GM23338 (cell line): ENCODE data around the gene CDC42SE1. TPM values are rescaled to one million over a fixed set of nuclear protein-coding genes. Genes with fewer than 3 reads are reported as not detected.
A peak's percentile ranks its signal among the peaks of the same experiment; 100 is the strongest.

ENCODE experiments used
- ATAC-seq: fragments of 200-7000 bp; cut with Tn5 transposase; 3 replicates; pipeline ENCODE4 v1.9.1; 2020
- DNase-seq: peaks from one replicate; pipeline ENCODE4 v3.0.0-alpha.2; 2015; ENCODE audit warnings: low spot score
- H2AFZ ChIP-seq: fragments of 200-600 bp; sonication (generic); 2 replicates; pipeline ENCODE4 v1.8.0; 2016; ENCODE audit warnings: antibody characterized with exemption, mild to moderate bottlenecking, moderate library complexity
- H3F3A ChIP-seq: fragments of 200-600 bp; sonication (generic); replicated peaks from 2 replicates; pipeline ENCODE4 v1.8.0; 2017; ENCODE audit warnings: antibody characterized with exemption, mixed run types, low read depth
- H3K27ac ChIP-seq: fragments of 200-600 bp; sonication (generic); 2 replicates; pipeline ENCODE4 v1.6.1; 2016; ENCODE audit warnings: low read depth
- H3K27me3 ChIP-seq: fragments of 200-600 bp; sonication (generic); 2 replicates; pipeline ENCODE4 v1.8.0; 2016; ENCODE audit warnings: mild to moderate bottlenecking, mixed run types, moderate library complexity; ENCODE audit not compliant: insufficient read depth
- H3K36me3 ChIP-seq: fragments of 200-600 bp; sonication (generic); 2 replicates; pipeline ENCODE4 v1.8.0; 2016; ENCODE audit warnings: mild to moderate bottlenecking; ENCODE audit not compliant: insufficient read depth
- H3K4me1 ChIP-seq: fragments of 200-600 bp; sonication (generic); 2 replicates; pipeline ENCODE4 v1.8.0; 2016; ENCODE audit warnings: mild to moderate bottlenecking, moderate library complexity; ENCODE audit not compliant: insufficient read depth
- H3K4me2 ChIP-seq: fragments of 200-600 bp; sonication (generic); 2 replicates; pipeline ENCODE4 v1.7.1; 2017; ENCODE audit warnings: mixed run types
- H3K4me3 ChIP-seq: fragments of 200-600 bp; sonication (generic); 2 replicates; pipeline ENCODE4 v1.6.1; 2016; ENCODE audit warnings: mixed run types
- H3K79me2 ChIP-seq: fragments of 200-600 bp; sonication (generic); replicated peaks from 2 replicates; pipeline ENCODE4 v1.8.0; 2017; ENCODE audit warnings: mild to moderate bottlenecking; ENCODE audit not compliant: insufficient read depth
- H3K9me2 ChIP-seq: fragments of 200-600 bp; sonication (generic); 2 replicates; pipeline ENCODE4 v1.8.0; 2017; ENCODE audit not compliant: insufficient read depth
- H4K20me1 ChIP-seq: fragments of 200-600 bp; sonication (generic); replicated peaks from 2 replicates; pipeline ENCODE4 v1.8.0; 2017; ENCODE audit warnings: mild to moderate bottlenecking; ENCODE audit not compliant: insufficient read depth
- H3K27ac Mint-ChIP-seq: 2 replicates; pipeline ENCODE4 v1.8.0; 2020; ENCODE audit warnings: inconsistent platforms, mild to moderate bottlenecking, moderate library complexity, mixed read lengths
- H3K27me3 Mint-ChIP-seq: 3 replicates; pipeline ENCODE4 v1.8.0; 2022; ENCODE audit warnings: low read depth, mild to moderate bottlenecking, moderate library complexity, mixed read lengths, inconsistent platforms; ENCODE audit not compliant: insufficient read depth, poor library complexity
- H3K36me3 Mint-ChIP-seq: 3 replicates; pipeline ENCODE4 v1.8.0; 2021; ENCODE audit warnings: low read depth, mild to moderate bottlenecking, inconsistent platforms, moderate library complexity, mixed read lengths
- H3K4me1 Mint-ChIP-seq: 3 replicates; pipeline ENCODE4 v1.8.0; 2020; ENCODE audit warnings: mild to moderate bottlenecking, inconsistent platforms, mixed read lengths
- H3K4me3 Mint-ChIP-seq: 3 replicates; pipeline ENCODE4 v1.8.0; 2021; ENCODE audit warnings: moderate library complexity, mild to moderate bottlenecking, inconsistent platforms, mixed read lengths
- H3K9me3 Mint-ChIP-seq: 3 replicates; pipeline ENCODE4 v1.8.0; 2020; ENCODE audit warnings: moderate library complexity, mild to moderate bottlenecking, inconsistent platforms, mixed read lengths
- EZH2 ChIP-seq: fragments of 200-600 bp; sonication (generic); IDR thresholded peaks from one replicate; pipeline ENCODE4 v1.8.0; 2017; ENCODE audit warnings: antibody characterized with exemption, mild to moderate bottlenecking, low read depth; ENCODE audit not compliant: unreplicated experiment
- JUNB ChIP-seq: IDR thresholded peaks from one replicate; pipeline ENCODE4 v1.6.1; 2016; ENCODE audit warnings: antibody characterized with exemption; ENCODE audit not compliant: unreplicated experiment
- NANOG ChIP-seq: IDR thresholded peaks from 2 replicates; pipeline ENCODE4 v1.6.1; 2016; ENCODE audit warnings: antibody characterized with exemption, borderline replicate concordance
- ZNF114 ChIP-seq: fragments of 250-450 bp; sonication (Bioruptor Pico); IDR thresholded peaks from 2 replicates; pipeline ENCODE4 v1.5.0; 2020; ENCODE audit warnings: mild to moderate bottlenecking, moderate library complexity
- ZNF331 ChIP-seq: fragments of 250-450 bp; sonication (Bioruptor Pico); IDR thresholded peaks from 2 replicates; pipeline ENCODE4 v1.5.0; 2020; ENCODE audit warnings: low read depth, mild to moderate bottlenecking, moderate library complexity
- polyA plus RNA-seq: library from polyadenylated mRNA; unstranded; fragments of >200 nt; fragmentation: Nextera tagmentation; extraction: Ambion mirVana; gene quantifications from 2 replicates; pipeline ENCODE4 v1.2.1, GENCODE V29; 2016
- total RNA-seq: library from RNA; depleted of rRNA; stranded (reverse); fragments of >200 nt; shearing (Covaris generic); gene quantifications from 2 replicates; pipeline ENCODE4 v1.2.3, GENCODE V29; 2014
- TF ChIP-seq, protein P1 (sequence below): IDR thresholded peaks from one replicate; pipeline ENCODE4 v1.6.1; 2018; ENCODE audit warnings: antibody characterized with exemption; ENCODE audit not compliant: unreplicated experiment

CDC42SE1 gene
- total and polyA plus RNA-seq, 2 experiments from 2014 or later = 18.3 to 49.1 TPM

DNA sequence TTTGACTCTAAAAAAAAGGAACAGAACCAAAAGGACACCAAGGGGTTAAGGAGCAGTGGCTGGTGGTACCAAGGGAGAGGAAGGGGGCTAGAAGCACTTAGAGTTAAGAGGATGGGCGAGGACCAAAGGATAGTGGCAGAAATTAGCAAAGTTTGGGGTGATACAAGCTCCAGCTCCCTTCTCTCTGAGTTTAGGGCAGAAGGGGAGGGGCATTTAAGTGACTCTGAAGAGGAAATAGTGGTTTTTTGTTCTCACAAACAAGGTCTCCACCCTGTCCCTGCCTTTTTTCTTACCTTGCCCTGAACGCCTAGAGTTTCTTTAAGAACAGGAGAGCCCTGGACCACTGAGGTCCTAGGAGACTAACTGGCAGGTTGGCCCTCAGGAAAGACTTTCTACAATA lies 3.3 kb downstream of the CDC42SE1 start:
- TF ChIP-seq EZH2 = no peak
- H3F3A ChIP-seq = peaks cover 32% of the 10 kb centered on the region; the same call in 1 of the 2 replicates
- ATAC-seq (no peak), DNase-seq (no peak)
- Mint-ChIP-seq H3K27me3 (peaks cover 18% of the 10 kb centered on the region), H3K4me1 (peaks cover 25% of the 10 kb centered on the region), H3K4me3 (no peak overlapping the region; the same call in 2 of the 3 replicates), H3K36me3 (peaks cover 68% of the 10 kb centered on the region), H3K27ac (peak overlapping the region; percentile 24; the same call in 1 of the 2 replicates), H3K9me3 (no peaks in the 10 kb centered on the region; the same call in 2 of the 3 replicates)
- no peak overlapping the region for H3K4me2 ChIP-seq
- peaks cover 30% of the 10 kb centered on the region for H4K20me1 ChIP-seq
- peaks cover 51% of the 10 kb centered on the region for H3K79me2 ChIP-seq
- no peaks in the 10 kb centered on the region for H3K27me3 ChIP-seq
- H3K27ac ChIP-seq = 0 out of 2 replicates have a peak overlapping the region, but pooled peaks have one; percentile 86
- H3K9me2 ChIP-seq = no peaks in the 10 kb centered on the region
- no peak overlapping the region for H2AFZ ChIP-seq
- H3K4me3 ChIP-seq = no peak overlapping the region
- peaks cover 43% of the 10 kb centered on the region for H3K36me3 ChIP-seq
- H3K4me1 ChIP-seq = peaks cover 20% of the 10 kb centered on the region

DNA sequence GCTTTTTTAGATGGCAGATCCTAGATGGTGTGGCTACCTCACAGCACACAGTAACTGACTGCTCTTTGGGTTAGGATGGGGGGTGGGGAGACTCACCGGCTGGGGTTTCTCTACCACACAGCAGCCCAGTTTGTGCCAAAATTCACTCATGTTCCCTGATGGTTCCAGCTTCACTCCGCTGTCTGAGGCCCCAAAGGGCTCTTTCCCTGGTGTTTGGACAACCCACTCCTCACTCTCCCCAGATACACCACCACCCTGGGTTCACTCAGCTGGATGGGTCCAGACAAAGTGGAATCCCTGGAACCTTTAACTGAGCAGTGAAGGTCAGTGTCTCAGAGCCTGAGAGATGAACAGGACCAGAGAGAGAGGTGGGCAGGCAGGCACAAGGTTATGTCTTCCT lies 3.8 kb downstream of the CDC42SE1 start:
- Mint-ChIP-seq H3K27me3 (peaks cover 14% of the 10 kb centered on the region), H3K27ac (no peak overlapping the region), H3K4me3 (no peak overlapping the region), H3K36me3 (peaks cover 68% of the 10 kb centered on the region), H3K9me3 (no peaks in the 10 kb centered on the region; the same call in 2 of the 3 replicates), H3K4me1 (peaks cover 25% of the 10 kb centered on the region)
- ATAC-seq (no peak), DNase-seq (no peak)
- peaks cover 46% of the 10 kb centered on the region for H3K36me3 ChIP-seq
- H3K79me2 ChIP-seq = peaks cover 46% of the 10 kb centered on the region
- no peak overlapping the region for H2AFZ ChIP-seq
- H3K4me3 ChIP-seq = no peak overlapping the region
- H3K4me1 ChIP-seq = peaks cover 15% of the 10 kb centered on the region; the same call in 1 of the 2 replicates
- no peak overlapping the region for H3K27ac ChIP-seq
- H3K9me2 ChIP-seq = no peaks in the 10 kb centered on the region
- H4K20me1 ChIP-seq = peaks cover 30% of the 10 kb centered on the region
- TF ChIP-seq ZNF331 (CRISPR knock-in tag) = no peak
- no peak overlapping the region for H3K4me2 ChIP-seq
- H3K27me3 ChIP-seq = no peaks in the 10 kb centered on the region
- peaks cover 28% of the 10 kb centered on the region; the same call in 1 of the 2 replicates for H3F3A ChIP-seq

DNA sequence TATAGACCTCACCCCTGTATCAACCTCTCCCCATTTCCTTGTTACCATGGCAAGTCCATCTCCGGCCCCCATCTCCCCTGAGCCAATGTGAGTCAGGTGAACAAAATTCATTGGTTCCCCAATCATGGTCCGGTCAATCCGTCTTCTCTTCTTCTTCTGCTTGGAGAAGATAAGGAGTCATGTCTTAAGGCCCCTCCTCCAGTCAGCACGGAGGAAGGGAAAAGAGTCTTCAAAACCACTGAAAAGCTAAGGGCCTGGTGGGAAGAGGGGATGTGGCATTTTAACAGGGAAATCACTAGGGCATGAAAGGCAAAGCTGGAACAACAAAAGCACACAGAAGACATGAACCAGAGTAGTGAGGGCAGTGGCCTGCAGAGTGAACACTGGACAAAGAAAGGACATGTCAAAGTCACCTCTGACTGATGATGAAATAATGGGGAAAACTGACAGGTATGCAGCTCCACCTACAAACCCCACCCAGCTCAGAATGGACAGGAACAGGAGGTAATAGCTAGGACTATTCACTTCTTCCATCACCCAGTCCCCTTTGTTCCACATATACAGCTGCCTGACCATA lies 4.4 kb downstream of the CDC42SE1 start:
- DNase-seq (no peak), ATAC-seq (no peak)
- H4K20me1 ChIP-seq = peaks cover 30% of the 10 kb centered on the region
- H3K9me3 Mint-ChIP-seq = no peaks in the 10 kb centered on the region; the same call in 2 of the 3 replicates
- H3K4me2 ChIP-seq = no peak overlapping the region
- no peak overlapping the region for H2AFZ ChIP-seq
- H3K27ac Mint-ChIP-seq = no peak overlapping the region
- peaks cover 28% of the 10 kb centered on the region; the same call in 1 of the 2 replicates for H3F3A ChIP-seq
- peaks cover 14% of the 10 kb centered on the region for H3K27me3 Mint-ChIP-seq
- H3K36me3 Mint-ChIP-seq = peaks cover 68% of the 10 kb centered on the region
- peaks cover 48% of the 10 kb centered on the region for H3K36me3 ChIP-seq
- H3K4me1 Mint-ChIP-seq = peaks cover 24% of the 10 kb centered on the region
- no peak overlapping the region for H3K4me3 ChIP-seq
- H3K4me1 ChIP-seq = peaks cover 15% of the 10 kb centered on the region; the same call in 1 of the 2 replicates
- H3K27ac ChIP-seq = no peak overlapping the region
- no peaks in the 10 kb centered on the region for H3K27me3 ChIP-seq
- H3K9me2 ChIP-seq = no peaks in the 10 kb centered on the region
- peaks cover 45% of the 10 kb centered on the region for H3K79me2 ChIP-seq
- no peak overlapping the region; the same call in 2 of the 3 replicates for H3K4me3 Mint-ChIP-seq
- TF ChIP-seq, protein P1, sequence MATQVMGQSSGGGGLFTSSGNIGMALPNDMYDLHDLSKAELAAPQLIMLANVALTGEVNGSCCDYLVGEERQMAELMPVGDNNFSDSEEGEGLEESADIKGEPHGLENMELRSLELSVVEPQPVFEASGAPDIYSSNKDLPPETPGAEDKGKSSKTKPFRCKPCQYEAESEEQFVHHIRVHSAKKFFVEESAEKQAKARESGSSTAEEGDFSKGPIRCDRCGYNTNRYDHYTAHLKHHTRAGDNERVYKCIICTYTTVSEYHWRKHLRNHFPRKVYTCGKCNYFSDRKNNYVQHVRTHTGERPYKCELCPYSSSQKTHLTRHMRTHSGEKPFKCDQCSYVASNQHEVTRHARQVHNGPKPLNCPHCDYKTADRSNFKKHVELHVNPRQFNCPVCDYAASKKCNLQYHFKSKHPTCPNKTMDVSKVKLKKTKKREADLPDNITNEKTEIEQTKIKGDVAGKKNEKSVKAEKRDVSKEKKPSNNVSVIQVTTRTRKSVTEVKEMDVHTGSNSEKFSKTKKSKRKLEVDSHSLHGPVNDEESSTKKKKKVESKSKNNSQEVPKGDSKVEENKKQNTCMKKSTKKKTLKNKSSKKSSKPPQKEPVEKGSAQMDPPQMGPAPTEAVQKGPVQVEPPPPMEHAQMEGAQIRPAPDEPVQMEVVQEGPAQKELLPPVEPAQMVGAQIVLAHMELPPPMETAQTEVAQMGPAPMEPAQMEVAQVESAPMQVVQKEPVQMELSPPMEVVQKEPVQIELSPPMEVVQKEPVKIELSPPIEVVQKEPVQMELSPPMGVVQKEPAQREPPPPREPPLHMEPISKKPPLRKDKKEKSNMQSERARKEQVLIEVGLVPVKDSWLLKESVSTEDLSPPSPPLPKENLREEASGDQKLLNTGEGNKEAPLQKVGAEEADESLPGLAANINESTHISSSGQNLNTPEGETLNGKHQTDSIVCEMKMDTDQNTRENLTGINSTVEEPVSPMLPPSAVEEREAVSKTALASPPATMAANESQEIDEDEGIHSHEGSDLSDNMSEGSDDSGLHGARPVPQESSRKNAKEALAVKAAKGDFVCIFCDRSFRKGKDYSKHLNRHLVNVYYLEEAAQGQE = no peak
- TF ChIP-seq NANOG (no peak), JUNB (no peak), ZNF114 (CRISPR knock-in tag) (no peak), ZNF331 (CRISPR knock-in tag) (no peak)
